HG02798 (cell line): ENCODE data around the gene DCT.
"Not testable (repeated sequence)": the region's sequence is repeated elsewhere in the genome, so short reads cannot be mapped to it uniquely, and the experiment has no call there.

Experiments used
- ATAC-seq: cut with Tn5 transposase; IDR thresholded peaks from one replicate; pipeline ENCODE4 v1.9.1; 2021; ENCODE audit warnings: mild to moderate bottlenecking; ENCODE audit not compliant: unreplicated experiment, poor library complexity

Gene DCT

DNA sequence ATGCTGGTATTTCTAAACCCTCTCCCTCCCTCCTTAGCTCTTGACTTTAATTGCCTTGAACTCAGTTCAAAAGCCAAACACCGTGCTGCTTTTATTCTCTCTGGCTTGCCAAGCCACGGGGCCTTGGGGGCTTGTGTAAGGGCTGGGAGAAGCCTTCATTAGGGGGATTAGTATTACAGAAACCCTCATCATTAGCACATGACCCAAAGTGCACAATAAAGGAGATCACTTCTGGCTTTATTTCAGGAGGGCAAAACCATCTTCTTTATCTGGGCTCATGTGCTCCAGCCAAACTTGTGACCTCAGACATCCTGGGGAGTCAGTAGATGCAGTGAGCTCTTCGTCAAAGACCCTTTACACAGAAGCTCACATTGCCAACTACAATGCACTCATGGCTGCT is at the start of gene DCT:
Gene DCT (minus strand): TSS at position 67 of the 400 bp plus-strand sequence. CDS start 427 bp downstream, outside the sequence.
- ATAC-seq, result no peak

DNA sequence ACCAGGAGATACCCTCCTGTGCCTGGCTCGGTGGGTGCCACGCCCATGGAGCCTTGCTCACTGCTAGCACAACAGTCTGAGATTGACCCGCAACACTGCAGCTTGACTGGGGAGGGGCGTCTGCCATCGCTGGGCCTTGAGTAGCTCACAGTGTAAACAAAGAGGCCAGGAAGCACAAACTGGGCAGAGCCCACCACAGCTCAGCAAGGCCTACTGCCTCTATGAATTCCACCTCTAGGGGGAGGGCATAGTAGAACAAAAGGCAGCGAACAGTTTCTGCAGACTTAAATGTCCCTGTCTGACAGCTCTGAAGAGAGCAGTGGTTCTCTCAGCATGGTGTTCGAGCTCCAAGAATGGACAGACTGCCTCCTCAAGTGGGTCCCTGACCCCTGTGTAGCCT is 47.5 kb upstream of the DCT start:
- not testable (repeated sequence) for ATAC-seq

DNA sequence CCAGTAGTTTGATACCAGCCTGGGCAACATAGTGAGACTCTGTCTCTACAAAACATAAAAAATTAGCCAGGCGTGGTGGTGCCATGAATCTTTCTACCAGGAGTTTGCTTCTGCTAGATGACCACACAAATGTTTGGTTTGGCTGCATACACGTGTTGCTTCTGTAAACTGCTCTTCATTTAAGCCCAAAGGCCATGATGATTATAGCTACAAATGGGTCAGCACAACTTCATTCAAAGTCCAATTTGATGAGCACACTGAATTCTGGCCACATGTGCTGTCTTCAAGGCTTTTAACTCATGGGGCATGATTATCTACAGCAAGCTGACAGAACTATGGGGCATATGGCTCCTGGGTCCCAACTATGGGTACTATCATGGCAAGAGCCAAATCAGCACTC is 46.3 kb upstream of the DCT start:
- ATAC-seq, result no peak

DNA sequence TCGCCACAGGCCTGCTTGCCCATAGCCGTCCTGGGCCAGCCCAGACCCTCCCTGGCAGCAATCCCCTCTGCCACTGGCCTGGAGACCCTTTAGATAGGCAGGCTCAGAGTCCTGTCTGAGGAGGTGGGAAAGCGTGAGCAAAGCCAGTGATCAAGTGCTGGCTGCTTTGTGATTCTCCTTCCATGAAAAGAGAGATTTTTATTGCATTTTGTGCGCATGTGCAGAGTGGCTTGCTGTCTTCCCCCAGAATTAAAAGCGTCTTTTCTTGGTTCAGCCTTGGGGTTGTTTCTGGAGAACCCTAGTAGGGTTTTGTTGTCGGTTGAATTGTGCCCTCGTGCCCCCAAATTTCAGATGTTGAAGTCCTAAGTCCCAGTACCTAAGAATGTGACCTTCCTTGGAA is 44.9 kb upstream of the DCT start:
- ATAC-seq, result no peak

DNA sequence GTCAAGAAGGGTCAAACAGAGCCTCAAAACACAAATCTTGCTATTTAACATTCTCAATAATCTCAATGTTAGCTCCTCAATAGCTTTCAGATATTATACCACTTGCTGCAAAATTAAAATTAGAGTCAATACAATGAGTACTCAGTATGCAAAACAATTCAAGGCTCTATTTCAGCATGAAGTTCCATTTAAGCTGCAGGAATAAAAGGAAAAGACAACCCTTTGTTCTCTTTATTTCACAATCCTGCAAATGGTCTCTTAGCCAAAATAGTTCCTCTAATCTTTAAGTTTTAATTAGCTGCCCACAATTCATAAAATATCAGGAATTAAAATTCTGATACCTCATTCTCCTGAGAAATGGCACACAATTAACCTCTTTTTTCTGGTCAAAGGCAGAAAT is 40.5 kb upstream of the DCT start:
- no peak for ATAC-seq

DNA sequence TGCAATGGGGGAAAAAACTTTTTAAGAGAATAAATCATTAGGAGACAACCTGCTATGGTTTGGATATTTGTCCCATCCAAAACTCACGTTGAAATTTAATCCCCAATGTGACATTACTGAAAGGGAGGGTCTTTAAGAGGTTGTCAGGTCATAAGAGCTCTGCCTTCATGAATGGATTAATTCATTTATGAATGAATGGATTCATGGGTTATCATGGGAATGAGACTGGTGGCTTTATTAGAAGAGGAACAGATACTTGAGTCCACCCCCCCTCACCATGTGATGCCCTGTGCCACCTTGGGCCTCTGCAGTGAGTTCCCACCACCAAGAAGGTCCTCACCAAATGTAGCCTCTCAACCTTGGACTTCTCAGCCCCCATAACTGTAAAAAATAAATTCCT is 37.0 kb upstream of the DCT start:
- no peak for ATAC-seq

DNA sequence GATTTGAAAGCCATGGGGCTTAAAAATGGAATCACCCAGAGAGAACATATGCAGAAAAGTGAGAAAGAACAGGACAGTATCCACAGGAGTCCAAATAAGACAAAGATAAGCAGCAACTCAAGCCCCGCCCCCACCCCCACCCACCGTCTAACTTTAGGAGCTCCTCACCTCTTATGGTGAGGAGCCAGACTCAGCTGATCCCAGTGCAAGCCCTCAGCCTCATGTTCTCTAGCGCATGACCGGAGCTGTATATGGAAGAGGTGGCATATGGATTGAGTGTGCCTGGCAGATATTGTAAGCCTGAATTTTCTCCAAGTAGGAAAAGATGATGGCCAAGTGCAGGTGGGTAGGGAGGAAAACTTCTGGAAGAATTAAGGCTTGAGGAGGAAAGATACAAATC is 36.4 kb upstream of the DCT start:
- ATAC-seq, result no peak

DNA sequence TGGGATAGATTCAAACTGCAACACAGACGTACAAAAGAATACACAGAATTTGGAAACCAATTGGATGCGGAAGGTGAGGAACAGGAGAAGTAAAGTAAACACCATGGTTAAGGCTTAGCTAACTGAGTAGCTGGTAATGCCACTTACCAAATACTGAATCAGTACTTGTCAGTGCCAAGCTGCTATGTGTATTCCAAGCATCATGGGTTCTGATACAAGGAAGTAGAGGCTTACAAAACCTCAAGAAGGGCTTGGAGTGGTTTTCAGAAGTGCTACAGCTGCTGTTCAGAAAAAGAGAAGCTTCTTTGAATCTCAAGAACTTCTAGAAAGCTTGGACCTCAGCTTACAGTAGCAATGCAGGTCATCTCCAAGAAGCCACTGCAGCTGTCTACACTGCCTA is 35.9 kb upstream of the DCT start:
- ATAC-seq, result no peak

DNA sequence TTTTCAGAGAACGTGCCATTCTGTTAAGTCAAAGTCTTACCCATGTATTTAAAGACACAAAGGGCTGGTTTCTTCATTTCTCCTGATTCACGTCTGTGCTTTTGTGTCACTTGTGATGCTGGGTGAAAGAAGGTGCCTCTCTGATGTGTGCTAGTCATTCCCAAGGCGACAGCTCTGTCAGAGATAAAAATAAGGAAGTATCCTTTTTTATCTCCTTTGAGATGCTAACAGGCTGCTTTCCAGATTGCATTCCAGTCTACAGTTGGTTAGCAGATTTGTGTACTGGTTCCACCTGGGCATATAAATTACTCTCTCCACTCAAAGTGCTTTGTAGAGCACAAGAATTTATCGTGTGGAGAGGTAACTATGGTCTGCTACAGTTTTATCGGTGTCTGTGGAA is 33.5 kb upstream of the DCT start:
- ATAC-seq, result no peak

DNA sequence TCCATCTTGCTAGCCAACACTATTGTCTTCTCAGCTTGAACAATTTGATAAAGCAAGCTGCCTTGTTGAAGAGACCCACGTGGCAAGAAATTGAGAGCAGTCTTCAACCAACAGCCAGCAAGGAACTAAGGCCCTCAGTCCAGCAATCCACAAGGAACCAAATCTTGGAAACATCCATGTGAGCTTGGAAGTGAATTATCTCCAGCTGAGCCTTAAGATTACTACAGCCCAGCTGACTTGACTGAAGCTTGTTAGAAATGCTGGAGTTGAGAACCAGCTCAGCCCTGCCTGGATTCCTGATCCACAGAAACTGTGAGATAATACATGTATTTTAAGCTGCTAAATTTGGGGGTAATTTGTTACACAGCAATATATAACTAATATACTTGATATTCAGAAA is 26.2 kb upstream of the DCT start:
- no peak for ATAC-seq

DNA sequence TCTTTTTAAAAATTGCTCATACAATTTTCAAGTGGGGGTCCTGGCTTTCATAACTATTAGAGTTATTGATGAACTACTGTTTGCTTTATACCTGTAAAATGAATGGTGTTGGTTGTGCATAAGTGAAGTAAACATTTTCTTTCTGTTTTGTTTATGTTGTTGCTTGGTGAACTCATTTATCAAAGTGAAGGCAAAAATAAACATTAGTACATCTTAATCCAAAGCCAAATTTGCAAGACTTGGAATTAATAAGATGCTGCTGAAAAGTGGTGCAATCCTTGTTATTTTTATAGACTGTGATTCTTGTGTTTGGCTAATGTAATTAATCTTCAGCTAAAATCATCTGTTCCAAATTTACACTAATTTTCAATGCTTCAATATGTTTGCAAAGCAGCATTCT is 24.4 kb upstream of the DCT start:
- ATAC-seq, result no peak

DNA sequence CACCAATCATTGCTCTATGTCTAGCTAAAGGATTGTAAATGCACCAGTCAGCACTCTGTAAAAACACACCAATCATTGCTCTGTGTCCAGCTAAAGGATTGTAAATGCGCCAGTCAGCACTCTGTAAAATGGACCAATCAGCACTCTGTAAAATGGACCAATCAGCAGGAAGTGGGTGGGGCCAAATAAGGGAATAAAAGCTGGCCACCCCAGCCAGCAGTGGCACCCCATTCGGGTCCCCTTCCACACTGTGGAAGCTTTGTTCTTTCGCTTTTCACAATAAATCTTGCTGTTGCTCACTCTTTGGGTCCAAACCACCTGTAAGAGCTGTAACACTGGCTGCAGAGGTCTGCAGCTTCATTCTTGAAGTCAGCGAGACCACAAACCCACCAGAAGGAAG is 19.3 kb upstream of the DCT start:
- not testable (repeated sequence) for ATAC-seq

DNA sequence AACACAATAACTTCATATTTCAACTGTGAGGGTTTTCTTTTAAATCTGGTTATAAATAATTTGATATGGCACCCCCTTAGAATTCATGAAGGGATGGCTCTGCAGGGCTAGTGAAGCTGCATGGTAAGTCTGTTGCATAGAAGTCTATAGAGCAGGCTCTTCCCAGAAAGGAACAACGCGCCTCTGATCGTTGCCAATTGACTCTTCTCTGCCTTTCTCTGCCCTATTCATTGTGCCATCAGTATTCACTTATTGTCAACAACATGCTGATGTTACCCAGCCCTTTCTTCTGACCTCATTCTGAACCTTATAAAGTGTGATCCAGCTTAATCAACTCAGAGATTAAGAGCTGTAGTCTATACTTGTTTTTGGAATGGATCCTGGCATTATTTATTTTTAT is 16.3 kb upstream of the DCT start:
- ATAC-seq, result no peak

DNA sequence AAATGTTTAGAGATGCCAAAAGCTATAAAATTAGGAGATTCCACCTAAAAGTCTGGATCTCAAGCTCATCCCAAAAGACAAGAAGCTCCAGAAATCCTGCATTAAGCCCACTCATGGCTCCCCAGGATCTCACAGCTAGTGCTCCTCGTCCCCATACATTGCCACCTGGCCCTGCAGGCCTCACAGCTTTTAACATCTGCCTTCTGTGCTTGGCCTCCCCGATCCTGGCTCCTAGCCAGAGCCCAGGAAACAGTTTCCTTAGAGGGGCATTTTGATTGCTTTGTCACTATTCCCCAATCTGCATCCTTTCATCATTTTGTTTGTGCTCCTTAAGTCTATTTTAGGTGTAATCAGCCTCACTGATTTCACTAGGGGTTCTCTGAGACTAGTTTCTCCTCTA is 14.5 kb upstream of the DCT start:
- no peak for ATAC-seq

DNA sequence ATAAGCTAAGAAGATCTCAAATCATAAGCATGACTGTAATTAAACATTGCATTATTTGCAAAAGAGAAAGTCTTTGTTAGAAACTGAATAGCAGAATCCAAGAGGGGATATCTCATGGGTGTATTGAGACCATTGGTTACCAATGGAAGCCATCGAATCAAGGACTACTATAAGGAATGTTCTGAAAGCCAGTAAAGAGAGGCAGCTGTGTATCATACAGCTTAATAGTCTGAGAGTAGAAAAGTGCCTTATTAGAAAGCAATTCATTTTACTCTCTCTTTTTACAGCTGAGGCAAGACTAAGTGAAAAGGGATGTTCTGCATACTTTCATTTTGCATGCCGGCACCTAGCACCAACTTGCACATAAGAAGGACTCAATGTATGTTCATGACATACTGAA is 7.6 kb upstream of the DCT start:
- no peak for ATAC-seq

DNA sequence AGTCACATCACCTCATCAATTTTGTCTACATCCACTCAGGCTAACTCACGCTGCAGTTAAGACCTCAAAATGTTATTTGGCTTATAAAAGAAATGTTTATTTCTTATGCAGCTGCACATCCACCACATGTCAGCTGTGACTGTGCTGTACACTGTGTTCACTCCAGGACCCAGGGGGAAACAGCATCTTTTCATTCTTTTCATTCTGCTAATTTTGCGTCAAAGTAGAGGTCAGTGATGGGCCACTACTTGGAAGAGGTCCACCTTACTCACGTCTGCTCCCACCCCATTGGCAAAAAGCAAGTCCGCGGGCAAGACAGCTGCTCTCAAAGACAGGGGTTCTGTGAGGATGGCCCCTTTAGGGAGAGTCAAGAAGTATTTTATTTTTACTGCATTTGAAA is 4.5 kb upstream of the DCT start:
- no peak for ATAC-seq

DNA sequence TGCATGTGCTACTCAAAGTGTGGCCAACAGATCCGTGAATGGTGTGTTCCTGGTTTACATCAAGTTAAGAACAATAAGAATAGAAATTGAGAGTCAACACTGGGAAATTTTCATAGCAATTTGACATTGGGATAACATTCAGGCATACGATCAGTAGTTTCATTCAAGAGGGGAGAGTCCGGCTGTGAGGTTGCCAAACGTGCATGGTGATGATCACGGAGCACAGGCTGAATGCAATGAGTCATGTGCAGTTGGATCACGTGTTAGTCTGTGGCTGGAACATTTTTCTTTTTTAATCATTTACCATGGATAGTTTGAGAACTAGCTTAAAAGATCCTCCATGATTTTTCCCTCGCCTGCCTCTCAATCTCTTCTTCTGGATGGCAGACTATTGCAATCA is 2.5 kb upstream of the DCT start:
- ATAC-seq, result no peak

DNA sequence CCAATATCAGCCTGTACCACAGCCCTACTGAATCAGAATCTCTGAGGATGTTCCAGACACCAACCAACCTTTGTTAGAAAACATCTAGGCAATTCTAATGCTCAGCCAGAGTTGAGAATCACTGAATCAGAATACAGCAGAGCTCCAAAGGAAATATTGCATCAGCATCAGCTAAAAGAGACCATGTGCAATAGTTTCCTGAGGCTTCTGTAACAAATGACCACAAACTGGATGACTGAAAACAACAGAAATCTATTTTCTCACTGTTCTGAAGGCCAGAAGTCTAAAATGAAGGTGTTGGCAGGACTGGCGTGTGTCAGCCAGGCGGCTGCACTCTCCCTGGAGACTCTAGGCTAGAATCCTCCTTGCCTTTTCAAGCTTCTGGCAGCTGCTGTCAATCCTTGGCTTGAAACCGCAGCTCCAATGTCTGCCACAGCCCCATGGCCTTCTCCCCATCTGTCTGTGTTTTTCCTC is 1.2 kb upstream of the DCT start:
- no peak for ATAC-seq

DNA sequence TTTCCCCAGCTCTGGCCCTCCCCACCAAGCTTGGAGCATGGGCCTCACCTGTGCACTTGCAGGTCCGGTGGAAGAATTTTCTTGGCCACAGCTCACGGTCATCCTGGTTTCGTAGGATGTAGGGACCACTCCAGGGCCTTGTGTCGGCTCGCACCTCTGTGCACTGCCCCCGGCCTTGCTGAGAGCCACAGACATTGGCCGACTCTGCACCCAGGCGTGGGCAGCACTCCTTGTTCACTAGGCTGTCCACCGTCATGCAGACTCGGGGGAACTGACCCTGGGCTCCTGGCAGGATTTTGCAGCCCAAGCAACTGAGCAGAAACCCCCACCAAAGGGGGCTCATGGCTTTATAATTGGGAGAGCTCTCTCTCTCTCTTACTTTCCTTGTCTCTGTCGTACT is 569 bp downstream of the DCT start:
- ATAC-seq, result no peak

DNA sequence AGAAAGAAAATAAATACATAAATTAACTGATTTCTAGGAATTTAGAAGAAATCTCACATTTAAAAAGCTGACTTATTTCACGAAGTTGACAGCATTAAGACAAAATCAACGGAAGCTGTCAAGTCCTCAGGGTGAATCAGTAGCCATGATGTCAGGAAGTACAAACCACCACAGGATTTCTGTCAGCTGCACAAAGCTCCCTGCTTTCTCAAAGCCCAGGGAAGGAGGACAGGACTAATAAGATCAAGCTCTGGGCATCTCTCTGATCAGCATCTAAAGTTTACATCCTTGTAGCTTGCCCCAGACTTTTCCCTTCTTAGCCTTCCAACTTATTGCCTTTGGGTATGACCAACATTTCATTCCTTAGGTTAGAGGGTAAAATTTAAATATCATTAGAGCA is 9.4 kb downstream of the DCT start:
- no peak for ATAC-seq

DNA sequence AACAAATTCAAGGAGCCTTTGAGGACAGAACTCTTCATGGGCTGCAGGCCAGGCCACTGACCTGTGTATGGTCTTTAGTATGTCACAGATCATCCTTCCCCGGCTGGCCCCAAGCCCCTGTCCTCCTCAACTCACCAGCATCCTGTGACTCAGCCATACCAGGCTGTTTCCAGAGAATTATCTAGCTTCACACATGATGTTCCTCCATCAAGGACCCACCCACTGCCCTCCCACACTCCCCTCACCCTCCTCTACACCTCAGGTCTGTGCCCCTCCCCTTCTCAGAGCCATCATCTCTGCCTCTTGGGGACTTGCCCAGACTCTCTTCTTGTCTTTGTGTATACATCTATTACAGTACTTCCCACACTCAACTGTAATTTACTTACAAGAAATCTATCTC is 14.7 kb downstream of the DCT start:
- no peak for ATAC-seq

DNA sequence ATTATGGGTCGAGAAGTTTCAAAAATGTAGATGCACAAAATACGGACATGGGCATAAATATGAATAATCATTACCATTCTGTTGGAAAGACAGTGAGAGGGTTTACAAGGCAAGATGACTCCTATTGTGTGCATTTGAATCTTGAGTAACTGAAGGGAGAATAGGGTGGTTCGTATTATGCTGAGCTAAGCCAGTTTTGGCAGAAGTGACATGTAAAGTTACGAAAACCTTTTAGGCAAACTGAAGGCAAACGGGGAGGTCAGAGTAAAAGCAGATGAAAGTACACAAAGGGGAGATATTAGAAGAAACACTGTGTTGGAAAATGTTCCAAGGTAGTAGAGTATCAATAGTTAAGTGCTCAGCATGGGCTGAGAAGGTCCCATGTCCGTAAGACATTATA is 16.8 kb downstream of the DCT start:
- no peak for ATAC-seq

DNA sequence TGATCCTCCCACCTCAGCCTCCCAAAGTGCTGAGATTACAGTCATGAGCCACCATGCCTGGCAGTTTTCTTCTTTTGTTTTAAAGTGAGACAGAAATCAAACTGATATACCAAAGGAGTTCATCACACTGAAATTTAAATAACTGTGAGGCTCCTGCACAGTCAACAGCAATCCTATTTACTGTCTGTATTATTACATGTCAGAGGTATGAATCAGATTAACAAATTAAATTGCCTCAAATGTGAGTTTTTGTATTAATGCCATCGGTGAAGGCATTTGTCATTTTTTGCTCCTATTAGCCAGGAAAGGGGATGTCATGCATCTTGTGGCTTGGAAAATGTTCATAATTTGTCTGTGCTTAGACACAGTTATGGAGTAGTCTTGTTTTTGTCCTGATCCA is 20.4 kb downstream of the DCT start:
- no peak for ATAC-seq
